ENCODE measurements around the gene CNTF. TPM values are rescaled to one million over a fixed set of nuclear protein-coding genes. Genes with fewer than 3 reads are reported as not detected.

CNTF gene
- total RNA-seq, 1 experiment from 2014 or later, result 1.6 TPM

GRCh38 chr11:58629857-58630256 lies 7.4 kb downstream of the CNTF start:
- no peaks in the 10 kb centered on the region for H3K9me3 Mint-ChIP-seq
- ChIA-PET CTCF (interaction anchor here (0.6 to 2.7 kb wide), 34 partner anchors 8 to 1284 kb away, joined by 3 to 23 read pairs (median 4); partner anchors contain the start of genes DTX4 and LPXN), POLR2A (interaction anchor here (0.8 kb wide), 1 partner anchor 22 kb away, joined by 3 read pairs; no protein-coding TSS in a partner anchor)
- H3K27ac Mint-ChIP-seq, result no peak overlapping the region
- no peaks in the 10 kb centered on the region for H3K27me3 Mint-ChIP-seq (ENCODE audit: low read depth)
- H3K4me1 Mint-ChIP-seq, result peaks cover 2% of the 10 kb centered on the region
- no peak for DNase-seq (ENCODE audit: low spot score)
- no peak overlapping the region for H3K4me3 Mint-ChIP-seq
- no peaks in the 10 kb centered on the region; the same call in 1 of the 2 replicates for H3K36me3 Mint-ChIP-seq
- TF ChIP-seq FOXK1 (CRISPR knock-in tag; IDR thresholded peaks at IDR 0.05) (no peak), ERG (CRISPR knock-in tag; IDR thresholded peaks at IDR 0.05) (no peak), ZNF219 (CRISPR knock-in tag; IDR thresholded peaks at IDR 0.05; ENCODE audit: borderline replicate concordance) (no peak), ETV6 (CRISPR knock-in tag; IDR thresholded peaks at IDR 0.05) (no peak), ZNF512 (CRISPR knock-in tag; IDR thresholded peaks at IDR 0.05; ENCODE audit: borderline replicate concordance) (no peak), ZNF423 (CRISPR knock-in tag; IDR thresholded peaks at IDR 0.05) (no peak), ZNF425 (CRISPR knock-in tag; conservative IDR thresholded peaks at IDR 0.05) (no peak), USF2 (CRISPR knock-in tag; IDR thresholded peaks at IDR 0.05) (no peak), OVOL2 (CRISPR knock-in tag; IDR thresholded peaks at IDR 0.05; ENCODE audit: borderline replicate concordance) (no peak), ATF2 (CRISPR knock-in tag; IDR thresholded peaks at IDR 0.05; ENCODE audit: borderline replicate concordance, low read depth) (no peak), USF1 (CRISPR knock-in tag; IDR thresholded peaks at IDR 0.05) (no peak), JUN (CRISPR knock-in tag; IDR thresholded peaks at IDR 0.05) (no peak), STAT6 (CRISPR knock-in tag; conservative IDR thresholded peaks at IDR 0.05; ENCODE audit: low read depth) (no peak), TEAD1 (CRISPR knock-in tag; IDR thresholded peaks at IDR 0.05) (no peak), ZNF232 (CRISPR knock-in tag; IDR thresholded peaks at IDR 0.05) (no peak), ZBTB43 (CRISPR knock-in tag; IDR thresholded peaks at IDR 0.05) (no peak), ZMAT4 (CRISPR knock-in tag; IDR thresholded peaks at IDR 0.05) (no peak), CTCF (IDR thresholded peaks at IDR 0.05) (no peak; the same call in 1 of the 2 replicates)
- peak; percentile 85 for ATAC-seq
